ENCODE measurements around the gene CRAMP1.

DNA sequence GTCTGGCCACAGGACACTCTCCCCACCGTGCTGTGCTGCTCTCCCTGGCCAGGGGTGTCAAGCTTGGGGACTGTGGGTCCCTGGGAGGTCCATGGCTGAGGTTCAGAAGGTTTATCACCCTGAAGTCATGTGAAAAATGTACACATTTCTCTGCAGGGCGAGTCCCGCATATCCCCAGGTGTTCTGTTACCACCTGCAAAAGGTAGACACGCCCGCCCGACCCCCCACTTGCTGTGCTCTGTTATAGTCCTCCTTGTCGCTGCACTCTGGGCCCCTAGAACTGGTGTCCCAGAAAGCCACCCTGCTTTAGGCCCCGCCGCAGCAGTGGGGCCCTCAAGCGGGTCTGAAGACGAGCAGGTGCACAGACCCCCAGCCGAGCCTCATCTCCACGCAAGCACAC is 77.7 kb downstream of the CRAMP1 start:
- TF ChIP-seq, protein P1, sequence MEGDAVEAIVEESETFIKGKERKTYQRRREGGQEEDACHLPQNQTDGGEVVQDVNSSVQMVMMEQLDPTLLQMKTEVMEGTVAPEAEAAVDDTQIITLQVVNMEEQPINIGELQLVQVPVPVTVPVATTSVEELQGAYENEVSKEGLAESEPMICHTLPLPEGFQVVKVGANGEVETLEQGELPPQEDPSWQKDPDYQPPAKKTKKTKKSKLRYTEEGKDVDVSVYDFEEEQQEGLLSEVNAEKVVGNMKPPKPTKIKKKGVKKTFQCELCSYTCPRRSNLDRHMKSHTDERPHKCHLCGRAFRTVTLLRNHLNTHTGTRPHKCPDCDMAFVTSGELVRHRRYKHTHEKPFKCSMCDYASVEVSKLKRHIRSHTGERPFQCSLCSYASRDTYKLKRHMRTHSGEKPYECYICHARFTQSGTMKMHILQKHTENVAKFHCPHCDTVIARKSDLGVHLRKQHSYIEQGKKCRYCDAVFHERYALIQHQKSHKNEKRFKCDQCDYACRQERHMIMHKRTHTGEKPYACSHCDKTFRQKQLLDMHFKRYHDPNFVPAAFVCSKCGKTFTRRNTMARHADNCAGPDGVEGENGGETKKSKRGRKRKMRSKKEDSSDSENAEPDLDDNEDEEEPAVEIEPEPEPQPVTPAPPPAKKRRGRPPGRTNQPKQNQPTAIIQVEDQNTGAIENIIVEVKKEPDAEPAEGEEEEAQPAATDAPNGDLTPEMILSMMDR (IDR thresholded peaks at IDR 0.05), result no peak
- TF ChIP-seq POLR2A (IDR thresholded peaks at IDR 0.05; ENCODE audit: low read depth), result no peak
- TF ChIP-seq EP300 (IDR thresholded peaks at IDR 0.05), result no peak
- TF ChIP-seq POLR2AphosphoS5 (IDR thresholded peaks at IDR 0.05), result no peak
